Measurements from ENCODE around the gene SLX4IP. TPM values are rescaled to one million over a fixed set of nuclear protein-coding genes. Genes with fewer than 3 reads are reported as not detected.

SLX4IP gene
- polyA plus RNA-seq, 1 donor: 4.3 TPM

DNA sequence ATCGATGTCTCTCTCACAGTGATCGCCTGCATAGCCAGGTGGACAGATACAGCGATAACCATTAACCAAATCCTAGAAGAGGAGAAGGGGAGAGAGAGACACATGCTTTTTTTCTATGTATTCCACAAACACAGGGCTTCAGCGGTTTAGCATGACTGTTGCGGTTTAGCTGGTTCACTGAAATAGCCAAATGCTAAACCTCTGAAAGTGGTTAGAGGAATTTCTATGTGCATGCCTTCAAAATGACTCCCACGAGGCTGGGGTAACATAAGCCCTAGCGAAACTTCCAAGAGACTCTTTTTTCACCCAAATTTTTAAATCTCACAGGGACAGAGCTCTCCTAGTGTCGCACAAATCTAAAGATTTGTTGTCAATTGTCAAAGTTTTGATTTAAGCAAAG, 213.5 kb downstream of the SLX4IP start:
- DNase-seq (ENCODE audit: low read depth): no peak

DNA sequence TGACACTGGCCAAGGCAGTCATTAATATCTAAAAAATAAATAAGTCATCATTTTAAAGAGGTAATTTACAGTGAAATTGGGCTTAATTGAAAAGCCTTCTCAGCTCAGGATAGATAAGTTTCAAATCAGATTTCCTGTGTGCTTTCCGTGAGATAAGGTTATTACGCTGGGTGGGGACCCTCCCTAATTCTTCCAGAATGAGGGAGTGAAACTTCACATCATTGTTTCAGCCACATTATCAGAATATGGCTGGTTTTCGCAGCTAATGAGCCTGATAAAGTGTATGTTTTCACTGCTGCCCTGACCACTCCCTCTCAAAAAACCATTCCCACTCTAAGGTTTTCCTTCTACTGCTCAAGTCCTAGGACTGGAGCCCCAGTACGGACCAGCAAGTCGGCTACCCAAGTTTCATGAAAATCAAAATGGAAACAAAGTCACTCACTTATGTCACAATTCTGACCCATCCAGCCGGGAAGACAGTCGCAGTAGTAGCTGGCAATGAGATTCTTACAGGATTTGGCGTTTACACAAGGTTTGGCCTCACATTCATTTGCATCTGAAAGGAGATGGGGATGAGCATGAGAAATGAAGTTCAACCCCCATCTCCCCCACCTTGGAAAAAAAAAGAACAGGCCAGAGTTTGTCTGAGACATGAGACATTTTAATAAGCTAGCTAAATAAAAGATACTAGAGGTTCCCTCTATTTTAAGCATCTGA, 214.1 kb downstream of the SLX4IP start:
- DNase-seq (ENCODE audit: low read depth): no peak

DNA sequence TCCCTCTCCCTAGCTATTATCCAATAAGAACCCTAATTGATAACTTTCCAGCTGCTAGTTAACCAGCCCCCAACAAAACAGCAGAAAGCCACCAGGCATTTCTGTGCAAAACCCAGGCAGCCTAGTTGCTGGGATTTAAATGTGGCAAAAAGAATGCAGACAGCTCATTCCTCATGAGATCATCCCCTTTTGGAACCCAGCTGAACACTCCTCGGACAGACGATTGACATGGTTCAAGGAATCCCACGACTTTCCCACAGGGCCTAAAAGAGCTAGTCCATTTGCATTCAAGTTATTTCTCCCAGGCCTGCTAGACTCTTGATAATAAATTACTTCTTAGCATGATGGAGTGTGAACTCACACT, 214.7 kb downstream of the SLX4IP start:
- no peak for DNase-seq (ENCODE audit: low read depth)

DNA sequence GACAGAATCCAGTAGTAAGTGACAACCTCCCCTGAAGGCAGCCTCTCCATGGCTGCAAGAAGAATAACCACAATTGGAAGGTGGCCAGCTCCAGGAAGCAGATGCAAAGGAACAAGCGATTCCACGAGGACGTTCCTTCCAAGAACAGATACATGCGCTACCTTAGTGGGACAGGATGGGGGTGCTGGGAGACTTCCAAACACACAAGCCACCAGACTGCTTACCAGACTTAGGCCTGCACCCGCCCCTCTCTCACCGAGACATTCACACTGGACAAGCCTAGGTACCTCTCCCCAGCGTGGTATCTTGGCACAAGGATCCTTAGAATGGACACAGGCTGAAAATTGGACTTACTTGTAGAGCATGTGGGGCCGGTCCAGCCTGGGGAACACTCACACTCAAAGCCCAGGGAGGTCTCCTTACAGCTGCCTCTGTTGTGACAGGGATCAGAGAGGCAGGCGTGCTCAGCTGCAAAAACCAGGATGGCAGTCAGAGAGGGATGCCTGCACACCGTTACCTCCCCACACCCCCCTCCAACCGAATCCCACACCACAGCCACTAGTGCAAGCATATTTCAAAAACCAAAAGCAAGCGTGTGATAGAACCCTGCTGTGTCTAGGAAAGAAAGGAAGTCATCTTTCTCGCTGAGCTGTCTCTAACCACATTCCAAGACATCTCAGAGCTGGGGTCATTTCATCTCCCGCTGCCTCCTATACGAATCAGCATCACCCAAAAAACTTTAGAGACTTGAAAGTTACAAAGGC, 216.3 kb downstream of the SLX4IP start:
- no peak for DNase-seq (ENCODE audit: low read depth)

DNA sequence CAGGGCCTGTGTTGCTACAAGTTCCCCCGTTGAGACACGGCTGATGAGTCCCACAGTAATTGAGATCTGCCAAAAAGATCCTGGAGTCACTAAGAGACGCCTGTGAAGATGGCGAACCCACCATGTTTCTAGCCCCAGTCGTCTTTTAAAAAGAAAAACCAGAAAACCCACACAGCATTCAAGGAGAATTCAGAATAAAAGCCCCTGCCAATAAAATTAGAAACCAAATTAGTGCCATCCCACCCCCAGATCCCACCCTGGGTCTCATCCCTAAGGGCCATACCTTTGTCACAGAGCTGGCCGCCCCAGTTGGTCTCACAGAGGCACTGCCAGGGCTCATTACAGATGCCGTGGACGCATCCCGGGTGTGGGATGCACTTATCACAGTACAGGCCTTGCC, 217.1 kb downstream of the SLX4IP start:
- no peak for DNase-seq (ENCODE audit: low read depth)

DNA sequence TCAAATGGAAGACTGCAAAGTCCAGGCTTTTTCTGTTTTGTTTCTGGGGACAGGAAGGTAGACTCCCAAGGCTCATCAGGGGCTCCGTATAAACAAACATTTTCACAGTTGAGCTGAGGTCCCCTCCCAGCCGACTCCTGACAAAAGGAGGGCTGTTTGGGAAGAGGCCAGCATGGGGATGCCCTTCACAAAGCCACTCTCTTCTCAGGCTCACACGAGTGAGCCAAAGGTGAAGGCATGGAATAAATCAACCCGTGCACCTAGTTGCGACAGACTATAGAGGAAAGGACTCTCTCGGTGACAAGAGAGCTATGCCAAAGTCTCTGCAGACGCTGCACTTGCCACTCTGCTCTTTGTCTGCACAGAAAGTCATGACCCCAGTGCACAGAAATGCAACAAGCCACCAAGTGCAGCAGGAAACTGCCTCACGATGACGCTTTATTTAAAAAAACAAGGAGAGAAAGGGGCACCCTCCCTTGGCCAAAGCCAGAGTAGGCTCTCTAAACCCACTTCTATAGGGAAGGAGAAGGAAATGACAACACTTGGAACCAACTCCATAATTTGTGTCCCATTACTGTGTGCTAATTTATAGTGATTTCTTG, 217.7 kb downstream of the SLX4IP start:
- DNase-seq (ENCODE audit: low read depth): no peak

DNA sequence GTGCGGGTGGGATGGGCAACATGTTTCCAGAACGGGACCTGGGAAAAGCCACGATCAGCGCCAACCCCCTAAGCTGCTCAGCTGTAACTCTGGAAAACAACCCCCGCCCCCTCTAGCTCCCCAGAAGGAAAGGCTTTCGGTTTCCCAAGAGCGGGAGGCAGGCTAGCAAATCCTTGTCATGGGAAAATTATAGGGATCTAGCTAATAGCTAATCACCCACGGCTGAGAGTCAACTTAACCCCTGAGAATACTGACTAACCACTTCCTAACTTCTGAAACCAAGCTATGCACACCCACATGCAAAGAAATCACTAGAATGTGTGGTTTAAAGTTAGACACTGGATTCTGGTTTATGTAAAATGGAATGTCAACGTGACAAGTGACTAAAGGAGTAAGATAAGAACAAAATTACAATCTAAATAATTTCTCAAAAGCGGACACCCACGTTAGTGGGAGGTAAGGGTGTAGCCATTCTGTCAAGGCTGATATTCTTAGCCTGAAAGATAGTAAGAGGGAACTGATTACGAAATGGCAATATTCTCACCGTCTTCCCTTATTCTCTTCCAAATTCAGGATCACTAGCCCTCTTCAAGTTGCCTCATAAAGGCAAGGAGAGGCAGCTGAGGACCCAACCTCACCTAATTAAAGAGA, 218.6 kb downstream of the SLX4IP start:
- DNase-seq (ENCODE audit: low read depth): no peak

DNA sequence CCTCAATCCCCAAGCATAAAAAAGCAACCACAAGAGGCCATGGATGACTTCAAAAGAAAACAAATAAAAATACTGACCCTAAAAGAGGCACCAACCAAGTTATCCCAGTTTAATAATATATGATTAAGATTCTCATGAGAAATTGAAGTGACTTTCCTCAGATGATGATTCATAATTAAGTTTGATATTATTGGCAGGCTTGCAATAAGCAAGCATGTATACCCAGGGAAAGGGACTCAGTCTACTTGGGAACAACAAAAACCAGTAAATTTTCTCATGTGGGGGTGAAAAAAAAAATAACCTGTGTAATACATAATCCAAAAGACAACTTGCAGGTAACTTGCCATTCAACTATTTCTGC, 219.1 kb downstream of the SLX4IP start:
- DNase-seq (ENCODE audit: low read depth): no peak

DNA sequence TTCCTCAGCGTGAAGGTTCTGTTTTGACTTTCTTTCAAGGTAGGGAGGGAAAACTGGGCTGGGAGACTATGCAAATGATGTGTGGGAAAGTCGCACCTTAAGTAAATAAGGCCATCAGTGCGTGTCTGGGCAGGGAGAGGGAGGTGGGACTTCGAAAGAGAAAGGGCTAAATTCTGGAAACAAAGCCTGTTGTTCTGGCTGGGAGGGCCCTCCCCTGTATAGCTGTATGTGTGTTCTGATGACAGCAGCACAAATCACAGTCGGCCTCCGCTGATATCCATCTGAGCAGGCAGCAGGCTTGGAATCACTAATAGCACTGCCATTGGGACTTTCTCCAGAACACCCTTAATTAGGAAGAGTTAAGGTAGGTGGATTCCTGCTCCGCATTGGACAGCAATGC, 219.5 kb downstream of the SLX4IP start:
- DNase-seq (ENCODE audit: low read depth): no peak

DNA sequence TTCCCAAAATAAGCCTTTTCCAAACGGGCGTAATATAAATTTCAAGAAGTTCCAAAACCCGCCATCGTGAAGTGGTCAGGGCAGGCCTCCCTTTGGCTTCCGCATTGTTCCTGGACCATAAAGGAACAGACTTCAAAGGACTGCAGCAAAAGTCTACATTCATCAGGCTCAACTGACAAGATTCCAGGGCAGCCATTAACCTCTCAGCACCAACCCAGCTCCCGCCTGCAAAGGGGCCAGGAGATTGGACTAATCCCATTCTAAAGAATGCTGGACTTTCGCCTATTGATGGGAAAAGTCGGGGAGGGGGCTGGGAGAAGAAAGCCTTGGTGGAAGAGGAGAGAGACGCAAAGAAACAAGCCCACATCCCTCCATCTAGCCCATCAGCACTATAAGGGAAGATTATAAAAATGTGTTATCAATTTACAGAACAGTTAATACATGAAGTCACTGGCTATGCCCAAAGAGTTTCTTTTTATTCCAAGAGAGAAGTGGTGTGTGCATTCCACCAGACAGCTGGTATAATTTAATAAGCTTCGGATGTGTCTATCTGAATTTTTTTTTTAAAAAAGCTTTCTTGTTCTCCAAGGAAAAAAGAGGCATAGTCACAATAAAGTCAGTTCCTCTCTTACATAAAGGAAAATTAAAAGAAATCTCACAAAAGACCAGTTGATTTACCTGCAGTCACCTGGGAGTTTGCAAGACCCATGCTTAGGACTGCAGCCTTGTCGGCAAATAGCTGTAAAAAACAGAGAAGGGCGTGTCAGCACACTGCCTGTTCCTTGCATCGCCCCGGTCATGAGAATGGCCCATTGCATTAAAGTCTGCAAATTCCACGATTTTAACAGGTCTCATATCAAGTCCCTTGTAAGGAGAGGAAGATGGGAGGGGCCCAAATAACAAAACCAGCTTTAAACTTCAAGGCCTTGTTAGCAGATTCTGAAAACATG, 220.9 kb downstream of the SLX4IP start:
- no peak for DNase-seq (ENCODE audit: low read depth)

DNA sequence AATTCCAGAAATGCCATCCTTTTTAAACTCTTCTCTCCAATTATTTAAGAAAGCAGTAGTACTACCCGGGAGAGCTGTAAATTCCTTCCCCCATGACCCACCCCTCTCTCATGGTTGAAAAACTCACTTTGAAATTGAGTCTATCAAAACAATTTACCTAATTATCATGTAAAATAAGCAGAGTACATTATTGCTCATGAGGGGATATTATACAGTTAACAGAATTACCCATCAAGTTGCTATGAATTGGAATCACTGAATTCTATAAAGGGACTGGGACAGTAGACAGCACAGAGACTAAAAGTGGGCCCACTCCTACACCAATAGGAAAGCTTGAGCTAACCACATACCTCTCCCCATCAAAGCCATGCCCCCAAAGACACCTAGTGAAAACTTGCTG, 222.3 kb downstream of the SLX4IP start:
- no peak for DNase-seq (ENCODE audit: low read depth)

DNA sequence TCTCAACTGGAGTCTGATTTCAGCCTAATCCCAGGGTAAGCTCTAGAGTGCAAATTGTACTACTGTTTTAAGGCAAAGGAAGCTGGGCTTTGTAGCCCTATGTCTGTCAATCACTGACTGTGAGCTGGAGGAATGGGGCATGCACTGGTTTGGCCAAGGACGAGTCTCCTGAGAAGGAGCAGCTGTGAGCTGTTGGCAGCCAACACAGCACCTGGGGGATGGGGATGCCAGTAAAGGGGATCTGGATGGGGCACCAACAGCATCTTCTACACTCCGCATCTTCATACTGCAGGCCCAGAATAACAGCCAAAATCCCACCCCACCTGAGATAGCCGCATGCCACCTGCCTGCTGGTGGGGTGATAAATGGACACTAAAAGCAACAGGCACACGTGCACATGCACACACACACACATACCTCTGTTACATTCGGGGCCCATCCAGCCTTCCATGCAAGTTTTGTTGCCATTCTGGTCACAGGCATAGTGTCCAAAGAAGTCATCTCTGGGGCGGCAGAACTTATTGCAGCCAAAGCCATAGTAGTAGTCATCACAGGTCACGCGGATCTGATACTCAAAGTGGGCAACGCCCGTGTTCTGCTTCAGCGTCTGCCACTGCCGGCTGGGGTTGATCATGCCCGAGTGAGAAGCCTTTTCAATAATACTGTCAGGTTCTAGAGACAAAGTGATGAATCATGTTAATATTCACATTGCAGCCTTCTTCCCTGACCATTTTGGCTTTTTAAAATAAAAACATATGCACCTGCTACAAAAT, 223.1 kb downstream of the SLX4IP start:
- DNase-seq (ENCODE audit: low read depth): no peak

DNA sequence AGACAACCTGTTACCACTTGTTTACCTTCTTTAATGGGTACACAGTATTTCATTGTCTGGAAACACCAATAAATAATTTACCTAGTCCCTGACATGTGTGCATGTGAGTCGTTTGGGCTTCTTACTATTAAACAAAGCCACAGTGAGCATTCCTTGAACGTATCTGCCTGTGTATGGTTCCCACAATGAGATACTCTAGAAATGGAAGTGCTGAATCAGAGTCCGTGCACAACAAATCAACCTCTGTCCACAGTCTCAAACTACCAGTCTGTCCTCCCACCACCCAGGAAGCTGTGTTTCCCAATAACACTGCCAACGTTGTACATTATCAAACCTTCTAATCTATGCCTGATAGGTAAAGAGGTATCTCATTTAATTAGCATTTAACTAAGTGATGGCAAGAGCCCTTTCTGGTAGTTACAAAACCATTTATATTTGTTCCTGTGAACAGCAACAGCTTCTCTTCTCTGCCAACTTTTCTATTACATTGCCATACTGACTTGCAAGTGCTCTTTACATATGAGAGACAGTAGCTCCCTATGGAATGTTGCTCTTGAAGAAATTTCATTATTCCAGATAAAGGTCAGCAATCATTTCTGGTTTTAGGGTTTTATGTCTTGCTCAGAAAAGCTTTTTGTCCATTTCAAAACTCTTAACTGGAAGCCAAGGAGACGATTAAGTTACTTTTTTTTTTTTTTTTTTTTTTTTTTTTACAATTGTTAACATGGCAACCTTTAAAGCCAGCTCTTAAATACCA, 223.9 kb downstream of the SLX4IP start:
- no peak for DNase-seq (ENCODE audit: low read depth)

DNA sequence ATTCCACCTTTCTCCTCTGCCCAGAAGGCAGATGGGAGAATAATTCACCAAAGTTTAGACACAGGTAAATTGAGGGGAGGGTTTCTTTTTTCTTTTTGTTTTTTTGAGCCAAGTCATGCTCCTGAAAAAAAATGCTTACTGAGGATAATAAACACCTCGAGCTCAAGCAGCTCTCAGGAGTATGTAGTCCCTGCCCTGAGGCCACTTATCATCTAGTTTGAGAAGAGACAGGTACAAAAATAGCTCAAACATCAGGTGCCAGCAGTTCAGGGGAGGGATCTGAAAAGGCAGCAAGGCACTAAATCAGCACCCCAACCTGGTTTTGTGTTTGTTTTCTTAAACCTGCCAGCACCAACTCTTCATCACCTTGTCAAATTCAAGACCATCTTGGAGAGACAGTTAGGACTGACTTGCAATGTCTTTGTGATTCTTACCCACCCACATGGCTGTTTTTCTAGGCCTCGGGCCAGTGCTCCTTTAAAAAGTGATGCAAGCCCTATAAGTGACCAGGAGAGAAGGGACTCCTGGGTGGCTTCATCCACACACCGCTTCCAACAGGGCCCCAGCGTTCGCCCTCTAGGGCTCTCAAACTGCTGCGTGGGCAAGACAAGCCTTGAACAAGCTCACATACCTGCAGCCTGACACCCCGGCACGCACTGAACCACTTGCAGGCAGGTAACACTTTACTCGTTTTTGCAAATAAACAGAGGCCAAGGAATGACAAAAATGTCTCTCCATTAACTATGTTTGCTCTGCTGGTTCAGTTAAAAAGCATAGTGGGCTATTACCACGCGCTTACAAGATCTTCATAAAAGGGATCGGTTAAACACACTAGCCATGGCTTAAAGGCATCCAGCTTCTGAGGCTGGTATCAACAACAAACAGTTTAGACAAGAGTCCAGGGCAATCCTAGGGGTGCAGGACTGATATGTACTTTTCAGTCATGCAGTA, 224.8 kb downstream of the SLX4IP start:
- DNase-seq (ENCODE audit: low read depth): no peak

DNA sequence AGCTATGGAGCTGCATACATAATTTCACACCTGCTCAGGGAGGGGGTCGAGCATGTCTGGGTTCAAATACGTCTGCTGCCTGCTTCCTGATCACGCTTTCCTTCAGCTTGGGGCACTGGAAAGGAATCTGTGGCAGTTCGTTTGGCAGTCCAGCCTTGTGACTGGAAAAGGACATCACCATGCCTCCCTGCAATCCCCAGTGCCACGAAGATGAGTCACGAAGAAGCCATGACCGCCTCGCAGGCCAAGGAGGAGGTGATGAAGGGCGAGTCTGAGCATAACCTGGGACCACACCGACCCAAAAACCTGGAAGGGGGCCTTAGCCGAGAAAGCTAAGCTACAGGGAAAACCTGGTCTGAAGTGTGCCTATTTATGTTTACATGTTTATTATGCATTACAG, 225.6 kb downstream of the SLX4IP start:
- no peak for DNase-seq (ENCODE audit: low read depth)

DNA sequence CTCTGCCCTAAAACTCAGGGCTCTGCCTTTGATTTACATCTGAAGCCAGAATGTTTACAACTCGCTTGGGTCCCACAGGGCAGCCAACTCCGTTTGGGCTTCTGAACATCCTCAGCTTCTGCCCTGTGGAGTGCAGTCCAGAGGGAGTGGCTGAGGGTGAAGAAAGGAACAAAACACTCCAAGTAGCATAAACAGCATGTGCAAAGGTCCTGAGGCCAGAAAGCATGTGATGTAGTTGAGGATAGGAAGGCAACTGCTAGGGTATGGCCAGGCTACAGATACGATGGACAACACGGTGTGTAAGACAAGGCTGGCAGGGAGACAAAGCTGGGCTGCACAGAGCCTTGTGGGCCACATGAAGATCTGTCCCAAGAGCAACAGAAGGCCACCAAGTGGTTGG, 226.2 kb downstream of the SLX4IP start:
- DNase-seq (ENCODE audit: low read depth): no peak

DNA sequence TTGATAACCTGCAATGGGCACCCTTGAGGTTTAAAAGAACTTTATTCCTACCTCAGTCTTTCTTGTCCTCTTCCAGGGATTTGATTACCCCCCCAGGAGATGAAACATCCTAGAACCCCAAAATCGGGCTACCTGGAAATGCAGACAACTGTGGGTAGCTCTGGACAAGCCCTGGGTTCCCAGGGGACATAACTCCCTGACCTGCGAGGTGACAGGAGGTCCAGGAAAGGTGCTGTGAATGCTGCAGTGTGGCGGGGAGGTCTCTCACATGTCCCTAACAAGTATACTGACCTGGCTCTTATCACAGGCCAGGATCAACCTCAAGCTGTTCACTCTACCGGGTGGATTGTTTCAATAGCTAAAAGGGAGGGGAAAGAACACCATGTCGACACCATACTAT, 227.0 kb downstream of the SLX4IP start:
- DNase-seq (ENCODE audit: low read depth): no peak

DNA sequence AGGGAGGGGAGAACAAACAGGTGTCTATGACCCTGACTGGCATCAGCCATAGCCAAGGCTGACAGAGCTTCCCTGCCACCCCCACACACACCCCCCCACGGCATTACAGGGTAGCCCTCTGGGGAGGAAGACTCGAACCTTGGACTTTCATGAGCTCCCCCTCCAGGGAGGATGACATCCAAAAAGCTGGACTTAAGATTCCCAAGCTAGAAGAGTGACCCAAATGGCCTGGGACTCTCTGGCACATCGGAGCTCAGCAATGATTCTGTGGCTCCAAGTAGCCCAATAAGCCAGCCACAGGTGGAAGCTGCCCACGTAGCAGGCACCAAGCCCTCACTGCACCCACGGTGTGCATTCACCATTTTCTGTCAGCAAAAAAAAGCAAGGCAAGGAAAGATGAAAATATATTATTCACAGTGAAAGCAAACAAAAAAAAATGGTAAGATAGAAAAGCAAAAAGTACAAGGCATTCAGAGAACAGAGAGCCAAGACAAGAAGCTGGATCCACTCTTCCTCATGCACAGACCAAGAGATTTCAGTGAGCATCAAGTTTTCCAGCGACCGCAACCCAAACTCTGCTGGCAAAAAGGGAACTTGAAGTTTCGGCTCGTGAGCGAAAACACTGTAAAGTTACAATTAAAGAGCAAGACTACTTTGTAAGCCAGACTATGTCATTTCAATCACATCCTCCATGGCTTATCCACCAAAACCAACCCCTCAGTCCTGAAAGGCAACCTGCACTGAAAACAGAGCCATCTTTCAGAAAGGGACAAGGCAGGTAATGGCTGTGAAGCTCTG, 227.8 kb downstream of the SLX4IP start:
- no peak for DNase-seq (ENCODE audit: low read depth)
